ENCODE results near the gene SLC19A1. TPM values are rescaled to one million over a fixed set of nuclear protein-coding genes. Genes with fewer than 3 reads are reported as not detected.
A peak's percentile ranks its signal among the peaks of the same experiment; 100 is the strongest.
"Not testable (repeated sequence)": the region's sequence is repeated elsewhere in the genome, so short reads cannot be mapped to it uniquely, and the experiment has no call there.

SLC19A1 gene
- total RNA-seq, 2 donors from 2014 or later = 10.8 to 13.7 TPM

DNA sequence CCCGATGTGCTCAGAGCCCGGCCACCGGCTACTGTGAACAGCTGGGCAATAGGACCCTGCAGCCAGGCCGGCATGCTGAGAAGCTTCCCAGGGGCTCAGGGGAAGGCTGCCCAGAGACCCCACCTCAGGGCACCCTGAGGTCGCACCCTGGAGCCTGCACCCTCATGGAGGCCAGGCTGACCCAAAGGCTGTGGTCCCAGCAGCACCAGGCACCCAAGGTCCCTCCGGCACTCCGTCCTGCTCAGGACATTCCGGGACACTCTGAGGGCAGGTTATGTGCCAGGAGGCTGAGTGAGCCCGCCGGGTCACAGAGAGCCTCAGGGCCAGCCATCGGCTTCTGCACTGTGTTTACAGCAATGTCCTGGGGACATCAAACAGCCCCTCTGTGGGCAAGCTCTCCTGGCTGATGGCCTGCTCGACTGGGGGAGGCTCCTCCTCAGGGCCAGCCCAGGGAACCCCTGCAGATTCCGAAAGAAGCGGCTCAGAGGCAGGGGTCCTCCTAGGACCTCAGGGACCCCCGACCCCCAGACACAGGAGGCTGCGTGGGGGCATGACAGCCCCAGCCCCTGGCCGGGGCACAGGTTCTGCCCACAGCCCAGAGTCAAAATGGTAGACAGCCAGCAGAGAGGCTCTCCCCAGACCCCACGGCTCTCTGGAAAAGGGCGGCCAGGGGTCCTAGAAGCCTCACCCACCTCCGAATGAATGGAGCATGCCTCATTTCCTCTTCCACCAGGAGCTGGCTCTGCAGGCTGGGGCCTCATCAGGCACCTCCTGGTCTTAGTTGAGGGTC lies 8.2 kb downstream of the SLC19A1 start:
- Mint-ChIP-seq H3K27ac (no peak overlapping the region), H3K4me3 (no peak overlapping the region), H3K4me1 (peaks cover 13% of the 10 kb centered on the region), H3K27me3 (no peaks in the 10 kb centered on the region), H3K36me3 (ENCODE audit: low read depth) (no peaks in the 10 kb centered on the region)
- no peak for ATAC-seq
- no peaks in the 10 kb centered on the region for H3K9me3 ChIP-seq (ENCODE audit: control insufficient read depth, low read length, poor library complexity, severe bottlenecking)
- DNase-seq = peak in 1 of 3 donors; percentile 9

DNA sequence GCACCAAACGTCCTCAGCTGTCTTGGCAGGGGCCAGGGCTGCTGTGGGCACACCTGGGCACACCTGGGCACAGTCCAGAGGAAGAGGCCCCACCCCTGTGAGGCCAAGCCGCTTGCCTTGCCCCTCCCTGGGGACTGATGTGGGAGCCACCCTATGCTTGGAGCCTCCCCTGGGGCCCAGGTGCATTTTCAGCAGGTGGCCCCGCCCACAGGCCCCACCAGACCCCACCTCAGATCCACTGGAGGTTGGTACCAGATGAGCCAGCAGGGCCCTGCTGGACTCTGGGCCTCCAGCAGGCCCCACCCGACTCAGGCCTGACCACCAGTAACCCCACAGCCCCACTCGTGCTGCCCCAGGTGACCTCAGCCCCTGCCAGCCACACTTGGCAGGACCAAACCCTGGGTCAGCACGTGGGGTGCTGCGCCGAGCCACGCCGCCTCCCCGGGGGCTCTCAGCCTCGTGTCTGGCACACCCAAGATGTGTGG lies 8.8 kb downstream of the SLC19A1 start:
- no peaks in the 10 kb centered on the region for H3K36me3 Mint-ChIP-seq (ENCODE audit: low read depth)
- DNase-seq = no peak
- no peaks in the 10 kb centered on the region for H3K9me3 ChIP-seq (ENCODE audit: control insufficient read depth, low read length, poor library complexity, severe bottlenecking)
- H3K27ac Mint-ChIP-seq = peak overlapping the region; percentile 92
- no peaks in the 10 kb centered on the region for H3K27me3 Mint-ChIP-seq
- no peak for ATAC-seq
- H3K4me1 Mint-ChIP-seq = peaks cover 13% of the 10 kb centered on the region
- no peak overlapping the region for H3K4me3 Mint-ChIP-seq

DNA sequence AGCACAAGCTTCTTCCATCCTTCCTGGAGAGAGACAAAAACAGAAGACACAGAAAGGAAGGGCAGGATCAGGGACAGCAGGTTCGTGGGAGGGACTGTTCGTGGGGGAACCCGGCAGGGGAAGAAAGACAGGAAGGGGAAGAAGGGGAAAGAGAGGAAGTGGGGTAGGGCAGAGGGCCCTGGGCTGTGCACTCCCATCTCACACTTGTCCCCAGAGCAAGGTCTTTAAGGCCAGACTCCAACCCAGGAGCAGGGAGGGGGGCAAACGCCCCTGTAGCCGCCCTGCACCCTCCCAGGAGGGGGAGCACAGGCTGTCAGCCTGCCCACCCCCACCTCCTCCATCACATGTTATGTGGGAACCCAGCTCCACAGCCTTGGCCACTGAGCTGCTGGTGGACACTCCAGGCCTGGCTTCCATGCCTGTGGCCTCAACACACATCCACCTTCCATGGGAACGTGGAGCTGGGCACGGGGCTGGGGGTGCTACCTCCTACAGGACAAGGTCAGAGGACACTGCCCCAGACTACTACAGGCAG lies 9.3 kb downstream of the SLC19A1 start:
- H3K4me1 Mint-ChIP-seq = peaks cover 13% of the 10 kb centered on the region
- ATAC-seq (no peak), DNase-seq (peak in 1 of 3 donors; percentile 5)
- no peaks in the 10 kb centered on the region for H3K9me3 ChIP-seq (ENCODE audit: control insufficient read depth, low read length, poor library complexity, severe bottlenecking)
- no peaks in the 10 kb centered on the region for H3K27me3 Mint-ChIP-seq
- H3K4me3 Mint-ChIP-seq = peak overlapping the region; percentile 71
- H3K27ac Mint-ChIP-seq = peak overlapping the region; percentile 92
- no peaks in the 10 kb centered on the region for H3K36me3 Mint-ChIP-seq (ENCODE audit: low read depth)

DNA sequence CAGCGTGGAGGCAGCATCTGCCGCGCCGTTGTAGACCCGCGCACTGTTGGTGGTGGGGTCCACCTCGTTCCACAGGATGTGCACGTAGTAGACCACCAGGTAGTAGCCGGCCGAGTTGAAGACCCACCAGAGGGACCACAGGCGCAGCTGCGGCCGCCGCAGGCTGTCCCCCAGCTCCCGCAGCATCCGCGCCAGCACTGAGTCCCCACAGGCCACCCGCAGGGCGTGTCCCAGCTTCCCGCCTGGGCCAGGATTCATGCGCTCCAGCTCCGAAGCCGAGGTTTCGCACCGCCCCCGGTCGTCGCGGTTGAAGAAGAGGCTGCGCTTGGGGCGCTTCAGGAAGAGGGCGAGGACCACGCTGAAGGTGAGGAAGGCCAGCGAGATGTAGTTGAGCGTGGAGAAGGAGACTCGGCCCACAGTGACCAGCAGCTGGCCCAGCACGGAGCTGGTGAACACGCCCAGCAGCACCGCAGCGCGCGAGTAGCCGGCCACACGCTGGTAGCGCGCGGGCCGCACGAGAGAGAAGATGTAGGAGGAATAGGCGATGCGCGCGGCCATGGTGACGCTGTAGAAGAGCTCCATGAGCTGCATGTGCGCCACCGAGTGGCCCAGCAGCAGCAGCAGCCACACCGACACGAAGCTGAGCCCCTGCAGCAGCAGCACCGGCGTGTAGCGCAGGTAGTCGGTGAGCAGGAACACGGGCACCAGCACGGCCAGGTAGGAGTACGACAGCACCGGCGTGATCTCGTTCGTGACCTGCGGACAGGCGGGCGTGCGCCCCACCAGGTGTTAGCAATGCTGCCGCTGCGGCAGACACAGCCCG lies 10.6 kb downstream of the SLC19A1 start:
- peak in 1 of 3 donors; percentile 8 for DNase-seq
- Mint-ChIP-seq H3K36me3 (ENCODE audit: low read depth) (no peaks in the 10 kb centered on the region), H3K27ac (peak overlapping the region; percentile 92), H3K4me3 (no peak overlapping the region), H3K27me3 (no peaks in the 10 kb centered on the region), H3K4me1 (peaks cover 16% of the 10 kb centered on the region)
- H3K9me3 ChIP-seq (ENCODE audit: control insufficient read depth, low read length, poor library complexity, severe bottlenecking) = no peaks in the 10 kb centered on the region
- no peak for ATAC-seq

DNA sequence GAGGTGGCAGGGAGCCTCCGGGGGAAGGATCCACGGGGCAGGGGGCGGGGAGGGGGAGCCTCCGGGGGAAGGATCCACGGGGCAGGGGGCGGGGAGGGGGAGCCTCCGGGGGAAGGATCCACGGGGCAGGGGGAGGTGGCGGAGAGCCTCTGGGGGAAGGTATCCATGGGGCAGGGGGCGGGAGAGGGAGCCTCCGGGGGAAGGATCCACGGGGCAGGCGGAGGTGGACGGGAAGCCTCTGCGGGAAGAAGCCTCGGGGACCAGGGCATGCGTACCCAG lies 11.2 kb downstream of the SLC19A1 start:
- not testable (repeated sequence) for ATAC-seq; H3K4me3 Mint-ChIP-seq; H3K27ac Mint-ChIP-seq; H3K9me3 ChIP-seq (ENCODE audit: control insufficient read depth, low read length, poor library complexity, severe bottlenecking); H3K27me3 Mint-ChIP-seq; H3K36me3 Mint-ChIP-seq (ENCODE audit: low read depth)
- peak in 1 of 3 donors; percentile 10 for DNase-seq
- peaks cover 16% of the 10 kb centered on the region for H3K4me1 Mint-ChIP-seq

DNA sequence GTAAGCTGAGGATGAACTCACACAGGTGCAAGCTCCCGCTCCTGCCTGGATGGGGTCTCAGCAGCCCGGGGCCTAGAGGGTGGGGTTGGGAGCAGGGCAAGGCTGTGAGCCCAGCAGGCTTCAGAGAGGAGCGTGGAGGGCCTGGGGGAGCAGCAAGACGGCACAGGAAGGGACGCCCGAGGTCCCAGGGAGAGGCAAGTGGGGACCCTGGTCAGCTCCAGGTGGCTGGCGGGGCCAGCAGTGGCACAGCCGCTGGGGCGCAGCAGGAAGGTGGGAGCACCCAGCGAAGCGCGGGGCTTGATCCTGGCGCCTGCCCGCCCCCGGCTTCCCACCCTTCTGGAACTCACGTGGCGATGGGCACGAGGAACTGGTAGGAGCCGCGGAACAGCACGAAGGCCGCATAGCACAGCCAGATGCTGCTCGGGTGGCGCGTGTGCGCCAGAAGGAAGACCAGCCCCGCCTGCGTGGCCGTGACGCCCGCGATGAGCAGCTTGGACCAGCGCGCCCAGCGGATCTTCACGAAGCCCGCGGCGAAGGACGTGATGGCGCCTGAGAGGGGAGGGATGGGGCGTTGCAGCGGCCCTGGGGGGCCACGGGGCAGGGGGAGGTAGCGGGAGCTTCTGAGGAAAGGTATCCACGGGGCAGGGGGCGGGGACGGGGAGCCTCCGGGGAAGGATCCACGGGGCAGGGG lies 11.7 kb downstream of the SLC19A1 start:
- no peak for ATAC-seq
- Mint-ChIP-seq H3K36me3 (ENCODE audit: low read depth) (no peaks in the 10 kb centered on the region), H3K4me1 (peaks cover 16% of the 10 kb centered on the region), H3K27me3 (no peaks in the 10 kb centered on the region), H3K27ac (no peak overlapping the region), H3K4me3 (no peak overlapping the region)
- no peaks in the 10 kb centered on the region for H3K9me3 ChIP-seq (ENCODE audit: control insufficient read depth, low read length, poor library complexity, severe bottlenecking)
- DNase-seq = peak in 1 of 3 donors; percentile 10

DNA sequence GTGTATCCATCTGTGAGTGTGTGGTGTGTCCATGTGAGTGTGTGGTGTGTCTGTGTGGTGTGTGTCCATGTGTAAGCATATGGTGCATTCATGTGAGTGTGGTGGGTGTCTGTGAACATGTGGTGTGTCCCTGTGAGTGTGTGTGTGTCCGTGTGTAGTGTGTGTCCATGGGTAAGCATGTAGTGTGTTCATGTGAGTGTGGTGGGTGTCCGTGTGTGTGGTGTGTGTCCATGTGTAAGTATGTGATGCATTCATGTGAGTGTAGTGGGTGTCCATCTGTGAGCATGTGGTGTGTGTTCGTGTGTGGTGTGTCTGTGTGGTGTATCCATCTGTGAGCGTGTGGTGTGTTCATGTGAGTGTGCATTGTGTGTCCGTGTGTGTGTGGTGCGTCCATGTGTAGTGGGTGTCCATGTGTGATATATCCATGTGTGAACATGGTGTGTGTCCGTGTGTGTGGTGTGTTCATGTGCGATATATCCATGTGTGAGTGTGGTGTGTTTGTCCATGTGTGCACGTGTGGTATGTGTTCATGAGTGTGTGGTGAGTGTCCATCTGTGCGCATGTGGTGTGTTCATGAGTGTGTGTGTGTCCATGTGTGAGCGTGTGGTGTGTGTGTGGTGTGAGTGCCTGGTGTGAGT lies 12.3 kb downstream of the SLC19A1 start:
- no peaks in the 10 kb centered on the region for H3K9me3 ChIP-seq (ENCODE audit: control insufficient read depth, low read length, poor library complexity, severe bottlenecking)
- ATAC-seq = no peak
- no peaks in the 10 kb centered on the region for H3K36me3 Mint-ChIP-seq (ENCODE audit: low read depth)

DNA sequence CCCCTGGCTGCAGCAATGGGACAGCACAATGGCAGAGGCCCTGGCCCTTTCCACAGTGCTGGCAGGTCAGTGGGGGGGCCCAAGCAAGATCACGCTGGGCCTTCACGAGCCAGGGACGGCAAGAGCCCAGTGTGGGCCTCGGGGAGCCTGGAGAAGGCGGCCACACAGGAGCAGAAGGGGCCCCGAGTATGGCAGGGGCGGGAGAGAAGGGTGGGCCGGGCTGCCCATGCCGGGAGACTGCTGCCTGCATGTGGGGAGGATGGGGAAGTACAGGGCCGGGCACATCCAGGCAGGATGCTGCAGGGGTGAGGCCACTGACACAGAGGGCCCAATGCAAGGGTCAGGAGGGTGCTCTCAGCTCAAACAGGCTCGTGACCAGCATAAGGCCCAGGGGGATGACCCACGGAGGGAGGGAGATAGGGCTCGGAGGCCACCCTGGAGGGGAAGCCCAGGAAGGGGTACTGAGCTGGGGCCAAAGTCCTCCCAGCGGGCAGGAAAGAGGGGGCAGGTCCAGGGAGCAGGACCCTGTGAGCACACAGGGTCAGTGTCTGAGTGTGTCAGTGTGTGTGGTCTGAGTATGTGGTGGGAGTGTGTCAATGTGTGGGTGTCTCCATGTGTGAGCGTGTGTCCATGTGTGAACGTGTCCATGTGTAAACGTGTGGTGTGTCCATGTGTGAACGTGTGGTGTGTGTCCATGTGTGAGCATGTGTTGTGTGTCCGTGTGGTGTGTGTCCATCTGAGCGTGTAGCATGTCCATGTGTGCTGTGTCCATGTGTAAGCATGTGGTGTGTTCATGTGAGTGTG lies 13.1 kb downstream of the SLC19A1 start:
- no peak for ATAC-seq
- H3K4me1 Mint-ChIP-seq = peaks cover 14% of the 10 kb centered on the region
- H3K4me3 Mint-ChIP-seq = no peak overlapping the region
- no peaks in the 10 kb centered on the region for H3K36me3 Mint-ChIP-seq (ENCODE audit: low read depth)
- peak overlapping the region; percentile 24 for H3K27ac Mint-ChIP-seq
- DNase-seq = peak in 1 of 3 donors; percentile 9
- H3K9me3 ChIP-seq (ENCODE audit: control insufficient read depth, low read length, poor library complexity, severe bottlenecking) = no peaks in the 10 kb centered on the region
- no peaks in the 10 kb centered on the region for H3K27me3 Mint-ChIP-seq

More for the DNA sequence above, 12.3 kb downstream of the SLC19A1 start:
- Mint-ChIP-seq H3K27me3 (no peaks in the 10 kb centered on the region), H3K4me1 (peaks cover 16% of the 10 kb centered on the region), H3K27ac (no peak overlapping the region), H3K4me3 (no peak overlapping the region)
- DNase-seq = peak in 1 of 3 donors; percentile 2

DNA sequence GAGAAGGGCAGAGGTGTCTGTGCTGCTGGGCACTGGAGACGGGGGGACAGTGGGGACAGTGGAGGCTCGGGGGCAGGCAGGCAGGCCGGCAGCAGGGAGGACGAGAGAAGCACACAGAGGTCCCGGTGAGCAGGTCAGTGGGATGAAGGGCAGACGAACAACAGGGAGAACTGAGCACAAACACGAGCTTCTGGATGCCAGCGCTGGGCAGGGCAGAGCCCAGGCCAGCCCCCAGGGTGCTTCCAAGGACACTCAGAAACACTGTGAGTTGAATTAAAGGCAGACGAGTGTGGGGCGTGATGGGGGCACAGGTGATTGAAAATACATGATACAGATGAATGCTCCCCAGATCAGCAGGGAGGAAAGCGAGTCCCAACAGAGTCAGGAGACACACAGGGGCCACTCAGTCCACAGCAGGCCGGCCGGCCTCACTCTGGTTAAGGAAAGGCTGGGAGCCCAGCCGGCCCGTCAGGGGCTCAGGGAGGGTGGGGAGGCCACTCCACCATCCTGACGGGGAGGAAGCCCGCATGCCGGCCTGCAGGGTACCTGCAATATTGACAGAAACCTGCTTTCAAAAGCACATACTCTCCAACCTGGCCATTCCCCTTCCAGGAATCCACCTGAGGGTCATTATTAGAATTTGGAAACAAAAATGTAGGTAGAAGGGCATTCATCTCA lies 14.1 kb downstream of the SLC19A1 start:
- no peaks in the 10 kb centered on the region for H3K9me3 ChIP-seq (ENCODE audit: control insufficient read depth, low read length, poor library complexity, severe bottlenecking)
- H3K27ac Mint-ChIP-seq = peak overlapping the region; percentile 24
- no peak for ATAC-seq
- H3K4me1 Mint-ChIP-seq = peaks cover 12% of the 10 kb centered on the region
- no peak overlapping the region for H3K4me3 Mint-ChIP-seq
- H3K36me3 Mint-ChIP-seq (ENCODE audit: low read depth) = no peaks in the 10 kb centered on the region
- no peaks in the 10 kb centered on the region for H3K27me3 Mint-ChIP-seq
- DNase-seq = no peak

DNA sequence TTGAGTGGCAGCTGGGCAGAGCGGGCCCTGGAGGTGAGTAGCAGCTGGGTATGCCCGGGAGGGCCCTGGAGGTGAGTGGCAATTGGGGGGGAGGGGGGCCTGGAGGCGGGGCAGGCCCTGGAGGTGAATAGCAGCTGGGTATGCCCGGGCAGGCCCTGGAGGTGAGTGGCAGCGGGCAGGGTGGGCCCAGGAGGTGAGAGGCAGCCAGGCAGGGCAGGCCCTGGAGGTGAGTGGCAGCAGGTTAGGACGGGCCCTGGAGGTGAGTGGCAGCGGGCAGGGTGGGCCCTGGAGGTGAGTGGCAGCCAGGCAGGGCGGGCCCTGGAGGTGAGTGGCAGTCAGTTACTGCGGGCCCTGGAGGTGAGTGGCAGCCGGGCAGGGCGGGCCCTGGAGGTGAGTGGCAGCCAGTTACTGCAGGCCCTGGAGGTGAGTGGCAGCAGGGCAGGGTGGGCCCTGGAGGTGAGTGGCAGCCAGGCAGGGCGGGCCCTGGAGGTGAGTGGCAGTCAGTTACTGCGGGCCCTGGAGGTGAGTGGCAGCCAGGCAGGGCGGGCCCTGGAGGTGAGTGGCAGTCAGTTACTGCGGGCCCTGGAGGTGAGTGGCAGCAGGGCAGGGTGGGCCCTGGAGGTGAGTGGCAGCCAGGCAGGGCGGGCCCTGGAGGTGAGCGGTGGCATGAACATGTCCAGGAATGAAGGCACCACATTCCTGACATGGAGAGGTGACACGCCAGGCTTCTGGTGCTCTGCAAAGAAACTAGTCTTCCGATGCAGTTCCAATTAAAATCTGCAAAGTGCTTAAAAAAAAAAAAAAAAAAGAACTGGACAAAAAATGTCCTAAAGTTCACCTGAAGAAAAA lies 14.9 kb downstream of the SLC19A1 start:
- H3K27me3 Mint-ChIP-seq; H3K9me3 ChIP-seq (ENCODE audit: control insufficient read depth, low read length, poor library complexity, severe bottlenecking); H3K36me3 Mint-ChIP-seq (ENCODE audit: low read depth); H3K4me3 Mint-ChIP-seq; ATAC-seq; H3K27ac Mint-ChIP-seq; DNase-seq; H3K4me1 Mint-ChIP-seq: not testable (repeated sequence)

DNA sequence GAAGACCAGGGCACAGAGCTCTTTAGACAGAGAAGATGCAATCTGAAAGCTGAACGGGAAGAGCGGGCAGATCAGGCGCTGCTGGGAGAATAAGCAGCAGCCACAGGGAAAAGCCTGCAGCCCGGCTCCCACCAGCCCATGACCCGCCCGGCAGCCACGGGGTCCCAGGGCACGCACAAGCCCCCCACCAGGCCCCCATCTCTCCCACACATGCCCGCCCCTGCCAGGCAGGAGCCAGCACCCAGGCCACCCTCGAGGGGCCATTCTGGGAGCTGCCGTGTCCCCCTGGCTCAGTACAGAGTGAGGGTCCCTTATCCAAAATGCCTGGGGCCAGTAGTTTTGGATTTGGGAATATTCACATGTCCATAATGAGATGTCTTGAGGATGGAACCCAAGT lies 16.3 kb downstream of the SLC19A1 start:
- H3K4me1 Mint-ChIP-seq = peaks cover 3% of the 10 kb centered on the region
- DNase-seq (no peak), ATAC-seq (no peak)
- no peaks in the 10 kb centered on the region for H3K36me3 Mint-ChIP-seq (ENCODE audit: low read depth)
- no peak overlapping the region for H3K4me3 Mint-ChIP-seq
- H3K27ac Mint-ChIP-seq = no peak overlapping the region
- H3K27me3 Mint-ChIP-seq = no peaks in the 10 kb centered on the region
- no peaks in the 10 kb centered on the region for H3K9me3 ChIP-seq (ENCODE audit: control insufficient read depth, low read length, poor library complexity, severe bottlenecking)

Data from T-helper 17 cell (primary cell).